ENCODE results near the gene NUDT1. TPM values are rescaled to one million over a fixed set of nuclear protein-coding genes. Genes with fewer than 3 reads are reported as not detected.

Gene NUDT1
- total and polyA plus RNA-seq, 12 donors: 2.5 to 17.3 (median 8.7) TPM

GRCh38 chr7:2220506-2220905, 21.5 kb upstream of the NUDT1 start:
- Histone ChIP-seq H3K9me3 (replicated peaks in 1 of 3) (no peaks in the 10 kb centered on the region), H3K4me1 (replicated peaks in 1 of 2) (no peaks in the 10 kb centered on the region), H3K27ac (no peak overlapping the region), H3K27me3 (no peaks in the 10 kb centered on the region), H3K4me3 (no peak overlapping the region), H3K36me3 (replicated peaks in 1 of 2) (peaks cover 0 to 53% of the 10 kb centered on the region in 2 donors)
- 93 to 96% (median 95%) methylated on average over 16 of the region's 16 CpGs for WGBS, 4 donors
- intact Hi-C loops (cut with DNase I): no loop called here
- no peak for DNase-seq
- TF ChIP-seq, protein P1, sequence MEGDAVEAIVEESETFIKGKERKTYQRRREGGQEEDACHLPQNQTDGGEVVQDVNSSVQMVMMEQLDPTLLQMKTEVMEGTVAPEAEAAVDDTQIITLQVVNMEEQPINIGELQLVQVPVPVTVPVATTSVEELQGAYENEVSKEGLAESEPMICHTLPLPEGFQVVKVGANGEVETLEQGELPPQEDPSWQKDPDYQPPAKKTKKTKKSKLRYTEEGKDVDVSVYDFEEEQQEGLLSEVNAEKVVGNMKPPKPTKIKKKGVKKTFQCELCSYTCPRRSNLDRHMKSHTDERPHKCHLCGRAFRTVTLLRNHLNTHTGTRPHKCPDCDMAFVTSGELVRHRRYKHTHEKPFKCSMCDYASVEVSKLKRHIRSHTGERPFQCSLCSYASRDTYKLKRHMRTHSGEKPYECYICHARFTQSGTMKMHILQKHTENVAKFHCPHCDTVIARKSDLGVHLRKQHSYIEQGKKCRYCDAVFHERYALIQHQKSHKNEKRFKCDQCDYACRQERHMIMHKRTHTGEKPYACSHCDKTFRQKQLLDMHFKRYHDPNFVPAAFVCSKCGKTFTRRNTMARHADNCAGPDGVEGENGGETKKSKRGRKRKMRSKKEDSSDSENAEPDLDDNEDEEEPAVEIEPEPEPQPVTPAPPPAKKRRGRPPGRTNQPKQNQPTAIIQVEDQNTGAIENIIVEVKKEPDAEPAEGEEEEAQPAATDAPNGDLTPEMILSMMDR (IDR thresholded peaks at IDR 0.05): no peak
- no peak for TF ChIP-seq POLR2A (IDR thresholded peaks at IDR 0.05)

- Histone ChIP-seq H3K27me3 (no peaks in the 10 kb centered on the region), H3K4me3 (no peak overlapping the region), H3K27ac (no peak overlapping the region), H3K9me3 (replicated peaks in 1 of 3) (no peaks in the 10 kb centered on the region), H3K4me1 (replicated peaks in 1 of 2) (no peaks in the 10 kb centered on the region), H3K36me3 (replicated peaks in 1 of 2) (peaks cover 0 to 50% of the 10 kb centered on the region in 2 donors)
- TF ChIP-seq POLR2A (IDR thresholded peaks at IDR 0.05): no peak
- TF ChIP-seq, protein P1 (IDR thresholded peaks at IDR 0.05): no peak
- DNase-seq: no peak
- intact Hi-C loops (cut with DNase I): no loop called here
- WGBS, 4 donors: 89 to 96% (median 93%) methylated on average over 9 to 17 of the region's 17 CpGs
Observed at GRCh38 chr7:2220954-2221353, 21.1 kb upstream of the NUDT1 start.

DNA sequence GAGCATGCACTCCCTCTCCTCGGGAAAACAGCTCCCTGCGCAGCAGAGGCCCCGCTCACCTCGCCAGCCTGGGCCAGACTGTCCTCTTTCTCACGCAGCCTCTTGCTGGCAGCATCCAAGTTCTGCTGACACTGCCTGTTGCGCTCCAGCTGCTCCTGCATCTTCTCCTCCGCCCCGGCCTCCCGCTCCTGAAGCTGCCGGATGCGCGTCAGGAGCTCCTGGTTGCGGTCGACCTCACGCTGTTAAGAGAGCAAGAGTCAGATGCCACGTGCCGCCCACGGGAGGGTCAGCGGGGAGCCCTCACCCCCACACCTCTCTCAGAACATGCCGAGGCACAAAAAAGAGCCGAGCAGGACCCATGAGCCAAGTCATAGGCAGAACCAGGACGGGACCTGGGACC, 19.5 kb upstream of the NUDT1 start:
- Histone ChIP-seq H3K4me1 (replicated peaks in 1 of 2) (no peaks in the 10 kb centered on the region), H3K27ac (no peak overlapping the region), H3K9me3 (replicated peaks in 1 of 3) (no peaks in the 10 kb centered on the region), H3K4me3 (no peak overlapping the region), H3K27me3 (no peaks in the 10 kb centered on the region), H3K36me3 (replicated peaks in 1 of 2) (peaks cover 0 to 41% of the 10 kb centered on the region in 2 donors)
- no peak for DNase-seq
- intact Hi-C loops (cut with DNase I): no loop called here
- WGBS, 4 donors: 89 to 94% (median 91%) methylated on average over 16 to 22 of the region's 22 CpGs
- TF ChIP-seq, protein P1 (IDR thresholded peaks at IDR 0.05): no peak
- TF ChIP-seq POLR2A (IDR thresholded peaks at IDR 0.05): no peak

GRCh38 chr7:2223321-2223720, 18.7 kb upstream of the NUDT1 start:
- Histone ChIP-seq H3K4me3 (no peak overlapping the region), H3K36me3 (replicated peaks in 1 of 2) (peaks cover 0 to 39% of the 10 kb centered on the region in 2 donors), H3K27me3 (no peaks in the 10 kb centered on the region), H3K4me1 (replicated peaks in 1 of 2) (no peaks in the 10 kb centered on the region), H3K9me3 (replicated peaks in 1 of 3) (no peaks in the 10 kb centered on the region), H3K27ac (no peak overlapping the region)
- no peak for DNase-seq
- intact Hi-C loops (cut with DNase I): no loop called here
- 90 to 95% (median 94%) methylated on average over 8 to 17 of the region's 17 CpGs; no CpG with 5 or more reads in 1 of the 4 donors for WGBS, 4 donors
- TF ChIP-seq, protein P1 (IDR thresholded peaks at IDR 0.05): no peak
- no peak for TF ChIP-seq POLR2A (IDR thresholded peaks at IDR 0.05)
